ENCODE results near the gene TOB2. TPM values are rescaled to one million over a fixed set of nuclear protein-coding genes. Genes with fewer than 3 reads are reported as not detected.

TOB2 gene
- total and polyA plus RNA-seq, 9 of the 15 experiments (the other 6 are each of a cell fraction or from before 2014, with no cell fraction given), result 3.3 to 20.5 (median 7.3) TPM

DNA sequence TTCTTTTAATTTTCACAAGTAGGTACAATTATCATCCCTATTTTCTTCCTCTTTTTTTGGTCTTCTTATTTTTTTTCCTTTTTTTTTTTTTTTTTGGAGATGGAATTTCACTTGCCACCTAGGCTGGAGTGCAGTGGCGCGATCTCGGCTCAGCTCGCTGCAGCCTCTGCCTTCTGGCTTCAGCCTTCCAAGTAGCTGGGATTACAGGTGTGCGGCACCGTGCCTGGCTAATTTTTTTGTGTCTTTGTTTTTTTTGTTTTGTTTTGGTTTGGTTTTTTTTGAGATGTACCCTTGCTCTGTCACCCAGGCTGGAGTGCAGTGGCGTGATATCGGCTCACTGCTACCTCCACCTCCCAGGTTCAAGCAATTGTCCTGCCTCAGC is 16.7 kb downstream of the TOB2 start:
- CTCF ChIA-PET (ENCODE audit: low intra/inter-chr PET ratio), result no interaction called here
- no TSS peak for BruUV-seq (replicated peaks)
- intact Hi-C loops (cut with micrococcal nuclease) (no loop called here), in situ Hi-C loops (cut with MboI) (no loop called here)
- no peak for ATAC-seq
- Histone ChIP-seq H3K4me1 (replicated peaks in 1 of 2; ENCODE audit: control insufficient read depth in 2 of 2, insufficient read depth in 2 of 2, low read length in 2 of 2) (peaks cover 0 to 3% of the 10 kb centered on the region in 2 experiments; a peak in 1 of 5 replicates), H4K20me1 (replicated peaks; ENCODE audit: control insufficient read depth, insufficient read depth, low read length) (no peaks in the 10 kb centered on the region), H3K36me3 (ENCODE audit: control insufficient read depth, insufficient read depth, low read length) (peaks cover 10% of the 10 kb centered on the region; the same call in 2 of the 3 replicates), H3K27me3 (ENCODE audit: control insufficient read depth in 2 of 2, insufficient read depth in 2 of 2, low read length in 2 of 2) (no peaks in the 10 kb centered on the region), H3K4me3 (no peak overlapping the region), H3K4me2 (ENCODE audit: insufficient read depth, low read length) (no peak overlapping the region), H3K9me3 (replicated peaks; ENCODE audit: control insufficient read depth, insufficient read depth, low read depth, low read length) (no peaks in the 10 kb centered on the region), H3K9me1 (ENCODE audit: control insufficient read depth, insufficient read depth, low read length) (no peaks in the 10 kb centered on the region), H3K27ac (ENCODE audit: extremely low read depth, low read depth, low read length) (no peak overlapping the region), H3K79me2 (ENCODE audit: control insufficient read depth, insufficient read depth, low read length) (no peaks in the 10 kb centered on the region), H3K9ac (ENCODE audit: insufficient read depth in 1 of 2, low read depth in 2 of 2, low read length in 2 of 2) (no peak overlapping the region), H2AFZ (ENCODE audit: low read depth, low read length) (no peak overlapping the region)
- no peak for DNase-seq (ENCODE audit: extremely low read depth in 1 of 4, low spot score in 3 of 4)
- POLR2A ChIA-PET, result no interaction called here
- WGBS (ENCODE audit: insufficient coverage, low coverage, missing lambda C conversion rate), result 93% methylated on average over 2 of the region's 8 CpGs
- no peak for FAIRE-seq
- TF ChIP-seq, protein P1, sequence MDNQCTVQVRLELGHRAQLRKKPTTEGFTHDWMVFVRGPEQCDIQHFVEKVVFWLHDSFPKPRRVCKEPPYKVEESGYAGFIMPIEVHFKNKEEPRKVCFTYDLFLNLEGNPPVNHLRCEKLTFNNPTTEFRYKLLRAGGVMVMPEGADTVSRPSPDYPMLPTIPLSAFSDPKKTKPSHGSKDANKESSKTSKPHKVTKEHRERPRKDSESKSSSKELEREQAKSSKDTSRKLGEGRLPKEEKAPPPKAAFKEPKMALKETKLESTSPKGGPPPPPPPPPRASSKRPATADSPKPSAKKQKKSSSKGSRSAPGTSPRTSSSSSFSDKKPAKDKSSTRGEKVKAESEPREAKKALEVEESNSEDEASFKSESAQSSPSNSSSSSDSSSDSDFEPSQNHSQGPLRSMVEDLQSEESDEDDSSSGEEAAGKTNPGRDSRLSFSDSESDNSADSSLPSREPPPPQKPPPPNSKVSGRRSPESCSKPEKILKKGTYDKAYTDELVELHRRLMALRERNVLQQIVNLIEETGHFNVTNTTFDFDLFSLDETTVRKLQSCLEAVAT (IDR thresholded peaks at IDR 0.05), result no peak
- TF ChIP-seq, protein P2, sequence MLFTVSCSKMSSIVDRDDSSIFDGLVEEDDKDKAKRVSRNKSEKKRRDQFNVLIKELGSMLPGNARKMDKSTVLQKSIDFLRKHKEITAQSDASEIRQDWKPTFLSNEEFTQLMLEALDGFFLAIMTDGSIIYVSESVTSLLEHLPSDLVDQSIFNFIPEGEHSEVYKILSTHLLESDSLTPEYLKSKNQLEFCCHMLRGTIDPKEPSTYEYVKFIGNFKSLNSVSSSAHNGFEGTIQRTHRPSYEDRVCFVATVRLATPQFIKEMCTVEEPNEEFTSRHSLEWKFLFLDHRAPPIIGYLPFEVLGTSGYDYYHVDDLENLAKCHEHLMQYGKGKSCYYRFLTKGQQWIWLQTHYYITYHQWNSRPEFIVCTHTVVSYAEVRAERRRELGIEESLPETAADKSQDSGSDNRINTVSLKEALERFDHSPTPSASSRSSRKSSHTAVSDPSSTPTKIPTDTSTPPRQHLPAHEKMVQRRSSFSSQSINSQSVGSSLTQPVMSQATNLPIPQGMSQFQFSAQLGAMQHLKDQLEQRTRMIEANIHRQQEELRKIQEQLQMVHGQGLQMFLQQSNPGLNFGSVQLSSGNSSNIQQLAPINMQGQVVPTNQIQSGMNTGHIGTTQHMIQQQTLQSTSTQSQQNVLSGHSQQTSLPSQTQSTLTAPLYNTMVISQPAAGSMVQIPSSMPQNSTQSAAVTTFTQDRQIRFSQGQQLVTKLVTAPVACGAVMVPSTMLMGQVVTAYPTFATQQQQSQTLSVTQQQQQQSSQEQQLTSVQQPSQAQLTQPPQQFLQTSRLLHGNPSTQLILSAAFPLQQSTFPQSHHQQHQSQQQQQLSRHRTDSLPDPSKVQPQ (CRISPR knock-in tag; IDR thresholded peaks at IDR 0.05; ENCODE audit: borderline replicate concordance), result no peak
- TF ChIP-seq ZC3H8 (IDR thresholded peaks at IDR 0.05) (no peak), ZNF766 (CRISPR knock-in tag; conservative IDR thresholded peaks at IDR 0.05) (no peak), NFATC3 (IDR thresholded peaks at IDR 0.05) (no peak), BHLHE40 (IDR thresholded peaks at IDR 0.05; ENCODE audit: low read length) (no peak), POLR2AphosphoS5 (IDR thresholded peaks at IDR 0.05; ENCODE audit: control insufficient read depth, insufficient read depth, low read depth, low read length) (no peak), PRMT5 (CRISPR knock-in tag; IDR thresholded peaks at IDR 0.05) (no peak), ZNF696 (CRISPR knock-in tag; conservative IDR thresholded peaks at IDR 0.05) (no peak), SRSF3 (IDR thresholded peaks at IDR 0.05; ENCODE audit: insufficient read depth, low read length) (no peak), CTBP1 (IDR thresholded peaks at IDR 0.05; ENCODE audit: borderline replicate concordance) (no peak), MAFG (tag; conservative IDR thresholded peaks at IDR 0.05) (no peak)
- TF ChIP-seq, protein P3, sequence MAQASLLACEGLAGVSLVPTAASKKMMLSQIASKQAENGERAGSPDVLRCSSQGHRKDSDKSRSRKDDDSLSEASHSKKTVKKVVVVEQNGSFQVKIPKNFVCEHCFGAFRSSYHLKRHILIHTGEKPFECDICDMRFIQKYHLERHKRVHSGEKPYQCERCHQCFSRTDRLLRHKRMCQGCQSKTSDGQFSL (CRISPR knock-in tag; IDR thresholded peaks at IDR 0.05), result no peak
- TF ChIP-seq, protein P3 (tag; IDR thresholded peaks at IDR 0.05), result no peak
- TF ChIP-seq, protein P4, sequence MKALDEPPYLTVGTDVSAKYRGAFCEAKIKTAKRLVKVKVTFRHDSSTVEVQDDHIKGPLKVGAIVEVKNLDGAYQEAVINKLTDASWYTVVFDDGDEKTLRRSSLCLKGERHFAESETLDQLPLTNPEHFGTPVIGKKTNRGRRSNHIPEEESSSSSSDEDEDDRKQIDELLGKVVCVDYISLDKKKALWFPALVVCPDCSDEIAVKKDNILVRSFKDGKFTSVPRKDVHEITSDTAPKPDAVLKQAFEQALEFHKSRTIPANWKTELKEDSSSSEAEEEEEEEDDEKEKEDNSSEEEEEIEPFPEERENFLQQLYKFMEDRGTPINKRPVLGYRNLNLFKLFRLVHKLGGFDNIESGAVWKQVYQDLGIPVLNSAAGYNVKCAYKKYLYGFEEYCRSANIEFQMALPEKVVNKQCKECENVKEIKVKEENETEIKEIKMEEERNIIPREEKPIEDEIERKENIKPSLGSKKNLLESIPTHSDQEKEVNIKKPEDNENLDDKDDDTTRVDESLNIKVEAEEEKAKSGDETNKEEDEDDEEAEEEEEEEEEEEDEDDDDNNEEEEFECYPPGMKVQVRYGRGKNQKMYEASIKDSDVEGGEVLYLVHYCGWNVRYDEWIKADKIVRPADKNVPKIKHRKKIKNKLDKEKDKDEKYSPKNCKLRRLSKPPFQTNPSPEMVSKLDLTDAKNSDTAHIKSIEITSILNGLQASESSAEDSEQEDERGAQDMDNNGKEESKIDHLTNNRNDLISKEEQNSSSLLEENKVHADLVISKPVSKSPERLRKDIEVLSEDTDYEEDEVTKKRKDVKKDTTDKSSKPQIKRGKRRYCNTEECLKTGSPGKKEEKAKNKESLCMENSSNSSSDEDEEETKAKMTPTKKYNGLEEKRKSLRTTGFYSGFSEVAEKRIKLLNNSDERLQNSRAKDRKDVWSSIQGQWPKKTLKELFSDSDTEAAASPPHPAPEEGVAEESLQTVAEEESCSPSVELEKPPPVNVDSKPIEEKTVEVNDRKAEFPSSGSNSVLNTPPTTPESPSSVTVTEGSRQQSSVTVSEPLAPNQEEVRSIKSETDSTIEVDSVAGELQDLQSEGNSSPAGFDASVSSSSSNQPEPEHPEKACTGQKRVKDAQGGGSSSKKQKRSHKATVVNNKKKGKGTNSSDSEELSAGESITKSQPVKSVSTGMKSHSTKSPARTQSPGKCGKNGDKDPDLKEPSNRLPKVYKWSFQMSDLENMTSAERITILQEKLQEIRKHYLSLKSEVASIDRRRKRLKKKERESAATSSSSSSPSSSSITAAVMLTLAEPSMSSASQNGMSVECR (CRISPR knock-in tag; IDR thresholded peaks at IDR 0.05), result no peak

Measured in K562 (cell line).